Left colon (tissue), 2 donors: ENCODE measurements around the gene CCDC177. TPM values are rescaled to one million over a fixed set of nuclear protein-coding genes. Genes with fewer than 3 reads are reported as not detected.

Experiments used
- ATAC-seq: fragments of 200-7000 bp; cut with Tn5 transposase; one replicate; pipeline ENCODE4 v1.9.1; 2020; ENCODE audit warnings: mild to moderate bottlenecking, moderate library complexity
- DNase-seq, 2 donors: peaks; one replicate each; pipeline ENCODE4 v3.0.0-alpha.2; 2020
- intact Hi-C, 2 donors: fragments of 100-400 bp; cut with DNase I in 1 of 2; cut with micrococcal nuclease in 1 of 2; formaldehyde crosslinking; loops; one replicate each; pipeline versions ENCODE4 v1.11.2 to v1.14.0; 2022; cut with DNase I, micrococcal nuclease
- total RNA-seq, 2 donors: library from RNA; stranded (reverse); fragmentation: NEBNext Ultra II Directional; extraction: Animal tissue kit (Norgen Biotek cat#: 25700); gene quantifications; one replicate each; pipeline ENCODE4 v1.2.1, GENCODE V29; 2021
- donor health status: DM: no; HTN: no; CAD: no.
- donor health status: DM: yes; HTN: yes; CAD: no.

CCDC177 gene
- total RNA-seq, 2 donors from 2014 or later, result not detected

- intact Hi-C loops, result no loop called here
- DNase-seq (no peak), ATAC-seq (peak; percentile 80)
Measured at GRCh38 chr14:69540654-69541335, 33.9 kb downstream of the CCDC177 start.

GRCh38 chr14:69539631-69540410 is 34.9 kb downstream of the CCDC177 start:
- intact Hi-C loops, result no loop called here
- ATAC-seq (no peak), DNase-seq (no peak)

GRCh38 chr14:69538766-69539165 is 35.9 kb downstream of the CCDC177 start:
- DNase-seq, result no peak
- intact Hi-C loops, result no loop called here
- ATAC-seq, result peak; percentile 76

- ATAC-seq, result no peak
- intact Hi-C loops, result no loop called here
- DNase-seq, result no peak
Measured at GRCh38 chr14:69537900-69538299, 36.8 kb downstream of the CCDC177 start.

- ATAC-seq (no peak), DNase-seq (no peak)
- intact Hi-C loops, result no loop called here
Measured at GRCh38 chr14:69536971-69537370, 37.7 kb downstream of the CCDC177 start.

- intact Hi-C loops, result no loop called here
- ATAC-seq (peak; percentile 40), DNase-seq (peak in 1 of 2 donors; percentile 43)
Measured at GRCh38 chr14:69535230-69535848, 39.3 kb downstream of the CCDC177 start.

- intact Hi-C loops, result no loop called here
- DNase-seq (no peak), ATAC-seq (peak; percentile 85)
Measured at GRCh38 chr14:69532561-69533340, 41.9 kb downstream of the CCDC177 start.

GRCh38 chr14:69531135-69531534 is 43.5 kb downstream of the CCDC177 start:
- ATAC-seq, result no peak
- no peak for DNase-seq
- intact Hi-C loops, result no loop called here

GRCh38 chr14:69530095-69530494 is 44.6 kb downstream of the CCDC177 start:
- DNase-seq, result no peak
- ATAC-seq, result no peak
- intact Hi-C loops, result no loop called here

- DNase-seq (no peak), ATAC-seq (no peak)
- intact Hi-C loops, result no loop called here
Measured at GRCh38 chr14:69529563-69529962, 45.1 kb downstream of the CCDC177 start.

- no peak for DNase-seq
- no peak for ATAC-seq
- intact Hi-C loops, result no loop called here
Measured at GRCh38 chr14:69528930-69529329, 45.7 kb downstream of the CCDC177 start.

GRCh38 chr14:69528143-69528542 is 46.5 kb downstream of the CCDC177 start:
- intact Hi-C loops, result no loop called here
- DNase-seq (no peak), ATAC-seq (no peak)

- no peak for DNase-seq
- intact Hi-C loops, result no loop called here
- no peak for ATAC-seq
Measured at GRCh38 chr14:69527635-69528034, 47.0 kb downstream of the CCDC177 start.

GRCh38 chr14:69525896-69526295 is 48.8 kb downstream of the CCDC177 start:
- ATAC-seq (no peak), DNase-seq (no peak)
- intact Hi-C loops, result no loop called here

GRCh38 chr14:69522026-69522425 is 52.6 kb downstream of the CCDC177 start:
- intact Hi-C loops, result no loop called here
- ATAC-seq, result no peak
- DNase-seq, result no peak
